MM.1S (cell line): Measurements from ENCODE around the gene FOXK1.

Source experiments
- EZH2phosphoT487 ChIP-seq: fragments of 300-600 bp; sonication (generic); IDR thresholded peaks from 2 replicates; pipeline ENCODE4 v1.6.1; 2018; ENCODE audit warnings: antibody characterized with exemption, low read length
- TF ChIP-seq, protein P1 (sequence below): fragments of 300-600 bp; sonication (generic); IDR thresholded peaks from 2 replicates; pipeline ENCODE4 v1.5.1; 2016; ENCODE audit warnings: antibody characterized with exemption, low read length, mixed read lengths

GRCh38 chr7:4775848-4776623 is 93.9 kb downstream of the FOXK1 start:
- TF ChIP-seq, protein P1, sequence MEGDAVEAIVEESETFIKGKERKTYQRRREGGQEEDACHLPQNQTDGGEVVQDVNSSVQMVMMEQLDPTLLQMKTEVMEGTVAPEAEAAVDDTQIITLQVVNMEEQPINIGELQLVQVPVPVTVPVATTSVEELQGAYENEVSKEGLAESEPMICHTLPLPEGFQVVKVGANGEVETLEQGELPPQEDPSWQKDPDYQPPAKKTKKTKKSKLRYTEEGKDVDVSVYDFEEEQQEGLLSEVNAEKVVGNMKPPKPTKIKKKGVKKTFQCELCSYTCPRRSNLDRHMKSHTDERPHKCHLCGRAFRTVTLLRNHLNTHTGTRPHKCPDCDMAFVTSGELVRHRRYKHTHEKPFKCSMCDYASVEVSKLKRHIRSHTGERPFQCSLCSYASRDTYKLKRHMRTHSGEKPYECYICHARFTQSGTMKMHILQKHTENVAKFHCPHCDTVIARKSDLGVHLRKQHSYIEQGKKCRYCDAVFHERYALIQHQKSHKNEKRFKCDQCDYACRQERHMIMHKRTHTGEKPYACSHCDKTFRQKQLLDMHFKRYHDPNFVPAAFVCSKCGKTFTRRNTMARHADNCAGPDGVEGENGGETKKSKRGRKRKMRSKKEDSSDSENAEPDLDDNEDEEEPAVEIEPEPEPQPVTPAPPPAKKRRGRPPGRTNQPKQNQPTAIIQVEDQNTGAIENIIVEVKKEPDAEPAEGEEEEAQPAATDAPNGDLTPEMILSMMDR: no peak
- TF ChIP-seq EZH2phosphoT487: no peak
